ENCODE measurements around the gene ZNF708.
"Not testable (repeated sequence)": the region's sequence is repeated elsewhere in the genome, so short reads cannot be mapped to it uniquely, and the experiment has no call there.

The ZNF708 gene

DNA sequence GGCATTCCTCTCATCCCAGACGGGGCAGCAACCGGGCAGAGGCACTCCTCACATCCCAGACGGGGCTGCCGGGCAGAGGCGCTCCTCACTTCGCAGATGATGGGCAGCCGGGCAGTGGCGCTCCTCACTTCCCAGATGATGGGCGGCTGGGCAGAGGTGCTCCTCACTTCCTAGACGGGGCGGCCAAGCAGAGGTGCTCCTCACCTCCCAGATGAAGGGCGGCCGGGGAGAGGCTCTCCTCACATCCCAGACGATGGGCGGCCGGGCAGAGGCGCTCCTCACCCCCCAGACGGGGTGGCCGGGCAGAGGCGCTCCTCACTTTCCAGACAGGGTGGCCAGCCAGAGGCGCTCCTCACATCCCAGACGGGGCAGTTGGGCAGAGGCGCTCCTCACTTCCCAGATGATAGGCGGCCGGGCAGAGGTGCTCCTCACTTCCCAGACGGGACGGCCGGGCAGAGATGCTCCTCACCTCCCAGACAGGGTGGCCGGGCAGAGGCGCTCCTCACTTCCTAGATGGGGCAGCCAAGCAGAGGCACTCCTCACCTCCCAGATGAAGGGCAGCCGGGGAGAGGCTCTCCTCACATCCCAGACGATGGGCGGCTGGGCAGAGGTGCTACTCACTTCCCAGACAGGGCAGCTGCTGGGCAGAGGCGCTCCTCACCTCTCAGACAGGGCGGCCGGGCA, 68.9 kb downstream of the ZNF708 start:
- no peak for DNase-seq (ENCODE audit: low read depth)

DNA sequence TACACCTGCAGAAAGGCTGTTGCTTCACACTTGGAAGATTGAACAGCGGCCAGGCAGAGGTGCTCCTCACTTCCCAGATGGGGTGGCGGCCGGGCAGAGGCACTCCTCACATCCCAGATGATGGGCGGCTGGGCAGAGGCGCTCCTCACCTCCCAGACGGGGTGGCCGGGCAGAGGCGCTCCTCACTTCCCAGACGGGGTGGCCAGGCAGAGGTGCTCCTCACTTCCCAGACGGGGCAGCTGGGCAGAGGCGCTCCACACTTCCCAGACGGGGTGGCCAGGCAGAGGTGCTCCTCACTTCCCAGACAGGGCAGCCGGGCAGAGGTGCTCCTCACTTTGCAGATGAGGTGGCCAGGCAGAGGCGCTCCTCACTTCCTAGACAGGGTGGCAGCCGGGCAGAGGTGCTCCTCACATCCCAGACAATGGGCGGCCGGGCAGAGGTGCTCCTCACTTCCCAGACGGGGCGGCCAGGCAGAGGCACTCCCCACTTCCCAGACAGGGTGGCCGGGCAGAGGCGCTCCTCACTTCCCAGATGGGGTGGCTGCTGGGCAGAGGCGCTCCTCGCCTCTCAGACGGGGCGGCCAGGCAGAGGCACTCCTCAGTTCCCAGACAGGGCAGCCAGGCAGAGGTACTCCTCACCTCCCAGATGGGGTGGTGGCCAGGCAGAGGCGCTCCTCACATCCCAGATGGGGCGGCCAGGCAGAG, 69.6 kb downstream of the ZNF708 start:
- DNase-seq (ENCODE audit: low read depth): not testable (repeated sequence)

DNA sequence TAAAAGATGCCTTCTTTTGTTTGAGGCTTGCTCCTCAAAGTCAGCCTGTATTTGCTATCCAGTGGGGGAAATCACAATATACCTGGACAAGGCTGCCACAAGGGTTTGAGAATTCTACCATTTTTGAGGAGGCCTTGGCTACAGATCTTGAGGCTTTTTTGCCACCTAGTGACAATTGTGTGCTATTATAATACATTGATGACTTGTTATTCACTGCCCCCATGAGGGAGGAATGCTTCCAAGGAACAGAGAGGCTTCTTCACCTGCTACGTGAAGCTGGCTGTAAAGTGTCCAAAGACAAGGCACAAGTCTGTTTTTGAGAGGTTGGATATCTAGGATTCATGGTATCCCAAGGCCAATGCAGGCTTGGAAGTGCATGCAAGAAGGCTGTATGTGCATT, 72.5 kb downstream of the ZNF708 start:
- DNase-seq (ENCODE audit: low read depth): no peak
